Measurements from ENCODE around the gene ATL3. TPM values are rescaled to one million over a fixed set of nuclear protein-coding genes. Genes with fewer than 3 reads are reported as not detected.
A peak's percentile ranks its signal among the peaks of the same experiment; 100 is the strongest.
"Not testable (repeated sequence)": the region's sequence is repeated elsewhere in the genome, so short reads cannot be mapped to it uniquely, and the experiment has no call there.

ATL3 gene
- total RNA-seq, 1 experiment from 2014 or later = 32.3 TPM

GRCh38 chr11:63639199-63639832 lies 31.9 kb downstream of the ATL3 start:
- Histone ChIP-seq H3K27me3 (ENCODE audit: insufficient read depth, low read length) (no peaks in the 10 kb centered on the region), H3K9ac (ENCODE audit: low read length) (no peak overlapping the region), H2AFZ (ENCODE audit: low read depth, low read length, poor library complexity, severe bottlenecking) (no peak overlapping the region), H3K79me2 (ENCODE audit: insufficient read depth, low read length) (no peaks in the 10 kb centered on the region), H3K4me2 (ENCODE audit: low read length) (no peak overlapping the region), H3K9me2 (ENCODE audit: insufficient read depth) (no peaks in the 10 kb centered on the region), H3K4me1 (ENCODE audit: control insufficient read depth in 1 of 2, insufficient read depth in 2 of 2, low read length in 2 of 2) (no peaks in the 10 kb centered on the region), H3K36me3 (ENCODE audit: control insufficient read depth in 1 of 2, insufficient read depth in 2 of 2, low read length in 2 of 2) (peaks cover 8 to 17% of the 10 kb centered on the region in 2 experiments; a peak in 1 of 4 replicates), H4K20me1 (ENCODE audit: insufficient read depth) (no peaks in the 10 kb centered on the region), H3K4me3 (replicated peaks in 1 of 2; ENCODE audit: low read depth in 1 of 2, low read length in 2 of 2) (no peak overlapping the region), H3K27ac (ENCODE audit: low read depth, low read length) (no peak overlapping the region), H3K9me3 (ENCODE audit: control insufficient read depth in 1 of 2, insufficient read depth in 1 of 2, low read depth in 1 of 2, low read length in 2 of 2) (no peaks in the 10 kb centered on the region)
- ATAC-seq (no peak), DNase-seq (ENCODE audit: low read depth, low spot score) (no peak)
- CTCF ChIA-PET = interaction anchor here (0.8 to 2.4 kb wide), 11 partner anchors 10 to 160 kb away, joined by 3 to 12 read pairs (median 4); partner anchors contain the start of gene RTN3
- intact Hi-C loops (cut with micrococcal nuclease) = loop anchor here (2.0 to 10.0 kb wide), 3 partner anchors 99 to 512 kb away; no protein-coding TSS in a partner anchor
- POLR2A ChIA-PET = no interaction called here
- TF ChIP-seq, protein P1, sequence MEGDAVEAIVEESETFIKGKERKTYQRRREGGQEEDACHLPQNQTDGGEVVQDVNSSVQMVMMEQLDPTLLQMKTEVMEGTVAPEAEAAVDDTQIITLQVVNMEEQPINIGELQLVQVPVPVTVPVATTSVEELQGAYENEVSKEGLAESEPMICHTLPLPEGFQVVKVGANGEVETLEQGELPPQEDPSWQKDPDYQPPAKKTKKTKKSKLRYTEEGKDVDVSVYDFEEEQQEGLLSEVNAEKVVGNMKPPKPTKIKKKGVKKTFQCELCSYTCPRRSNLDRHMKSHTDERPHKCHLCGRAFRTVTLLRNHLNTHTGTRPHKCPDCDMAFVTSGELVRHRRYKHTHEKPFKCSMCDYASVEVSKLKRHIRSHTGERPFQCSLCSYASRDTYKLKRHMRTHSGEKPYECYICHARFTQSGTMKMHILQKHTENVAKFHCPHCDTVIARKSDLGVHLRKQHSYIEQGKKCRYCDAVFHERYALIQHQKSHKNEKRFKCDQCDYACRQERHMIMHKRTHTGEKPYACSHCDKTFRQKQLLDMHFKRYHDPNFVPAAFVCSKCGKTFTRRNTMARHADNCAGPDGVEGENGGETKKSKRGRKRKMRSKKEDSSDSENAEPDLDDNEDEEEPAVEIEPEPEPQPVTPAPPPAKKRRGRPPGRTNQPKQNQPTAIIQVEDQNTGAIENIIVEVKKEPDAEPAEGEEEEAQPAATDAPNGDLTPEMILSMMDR (IDR thresholded peaks at IDR 0.05 in 2 of 3, conservative IDR thresholded peaks at IDR 0.05 in 1 of 3; ENCODE audit: borderline replicate concordance in 1 of 3, insufficient read depth in 1 of 3, low read depth in 2 of 3, low read length in 2 of 3) = peak; percentile 5 to 54 (median 33); a peak in 3 of 6 replicates
- peak; percentile 35; the same call in 1 of the 2 replicates for TF ChIP-seq RAD21 (IDR thresholded peaks at IDR 0.05; ENCODE audit: low read depth)
- TF ChIP-seq SRF (IDR thresholded peaks at IDR 0.05; ENCODE audit: low read depth) = no peak
- no TSS peak for BruUV-seq (replicated peaks)
- RAD21 ChIA-PET (ENCODE audit: low non-redundant PET in 1 of 2, low total read pairs in 2 of 2, uncharacterized antibody in 2 of 2, unreplicated experiment in 2 of 2) = no interaction called here

- H4K20me1 ChIP-seq (ENCODE audit: insufficient read depth); H3K9ac ChIP-seq (ENCODE audit: low read length); H3K79me2 ChIP-seq (ENCODE audit: insufficient read depth, low read length); H3K4me2 ChIP-seq (ENCODE audit: low read length); ATAC-seq; RAD21 ChIA-PET (ENCODE audit: low non-redundant PET in 1 of 2, low total read pairs in 2 of 2, uncharacterized antibody in 2 of 2, unreplicated experiment in 2 of 2); H3K27ac ChIP-seq (ENCODE audit: low read depth, low read length); H3K4me1 ChIP-seq (ENCODE audit: control insufficient read depth in 1 of 2, insufficient read depth in 2 of 2, low read length in 2 of 2); H2AFZ ChIP-seq (ENCODE audit: low read depth, low read length, poor library complexity, severe bottlenecking); H3K27me3 ChIP-seq (ENCODE audit: insufficient read depth, low read length); DNase-seq (ENCODE audit: low read depth, low spot score); H3K9me3 ChIP-seq (ENCODE audit: control insufficient read depth in 1 of 2, insufficient read depth in 1 of 2, low read depth in 1 of 2, low read length in 2 of 2); POLR2A ChIA-PET; H3K4me3 ChIP-seq (replicated peaks in 1 of 2; ENCODE audit: low read depth in 1 of 2, low read length in 2 of 2); BruUV-seq (replicated peaks); H3K9me2 ChIP-seq (ENCODE audit: insufficient read depth): not testable (repeated sequence)
- peaks cover 8 to 12% of the 10 kb centered on the region in 2 experiments; a peak in 1 of 4 replicates for H3K36me3 ChIP-seq (ENCODE audit: control insufficient read depth in 1 of 2, insufficient read depth in 2 of 2, low read length in 2 of 2)
- intact Hi-C loops (cut with micrococcal nuclease) = loop anchor here (2.0 to 10.0 kb wide), 3 partner anchors 100 to 511 kb away; no protein-coding TSS in a partner anchor
- CTCF ChIA-PET = interaction anchor here (0.9 to 2.4 kb wide), 8 partner anchors 10 to 159 kb away, joined by 3 to 12 read pairs (median 4); no protein-coding TSS in a partner anchor
These were observed 32.7 kb downstream of the ATL3 start for GRCh38 chr11:63638436-63638835.
